GM12873 (cell line): Measurements from ENCODE around the gene GPR87.

ENCODE experiments used
- TF ChIP-seq, protein P1 (sequence below): IDR thresholded peaks from 2 replicates; pipeline ENCODE4 v1.5.1; 2012; ENCODE audit warnings: low read depth, mild to moderate bottlenecking, moderate library complexity, low read length, control low read depth; ENCODE audit not compliant: insufficient read depth; ENCODE audit errors: missing control alignments

Gene GPR87

GRCh38 chr3:151262871-151263525, 53.6 kb downstream of the GPR87 start:
- TF ChIP-seq, protein P1, sequence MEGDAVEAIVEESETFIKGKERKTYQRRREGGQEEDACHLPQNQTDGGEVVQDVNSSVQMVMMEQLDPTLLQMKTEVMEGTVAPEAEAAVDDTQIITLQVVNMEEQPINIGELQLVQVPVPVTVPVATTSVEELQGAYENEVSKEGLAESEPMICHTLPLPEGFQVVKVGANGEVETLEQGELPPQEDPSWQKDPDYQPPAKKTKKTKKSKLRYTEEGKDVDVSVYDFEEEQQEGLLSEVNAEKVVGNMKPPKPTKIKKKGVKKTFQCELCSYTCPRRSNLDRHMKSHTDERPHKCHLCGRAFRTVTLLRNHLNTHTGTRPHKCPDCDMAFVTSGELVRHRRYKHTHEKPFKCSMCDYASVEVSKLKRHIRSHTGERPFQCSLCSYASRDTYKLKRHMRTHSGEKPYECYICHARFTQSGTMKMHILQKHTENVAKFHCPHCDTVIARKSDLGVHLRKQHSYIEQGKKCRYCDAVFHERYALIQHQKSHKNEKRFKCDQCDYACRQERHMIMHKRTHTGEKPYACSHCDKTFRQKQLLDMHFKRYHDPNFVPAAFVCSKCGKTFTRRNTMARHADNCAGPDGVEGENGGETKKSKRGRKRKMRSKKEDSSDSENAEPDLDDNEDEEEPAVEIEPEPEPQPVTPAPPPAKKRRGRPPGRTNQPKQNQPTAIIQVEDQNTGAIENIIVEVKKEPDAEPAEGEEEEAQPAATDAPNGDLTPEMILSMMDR, result no peak

DNA sequence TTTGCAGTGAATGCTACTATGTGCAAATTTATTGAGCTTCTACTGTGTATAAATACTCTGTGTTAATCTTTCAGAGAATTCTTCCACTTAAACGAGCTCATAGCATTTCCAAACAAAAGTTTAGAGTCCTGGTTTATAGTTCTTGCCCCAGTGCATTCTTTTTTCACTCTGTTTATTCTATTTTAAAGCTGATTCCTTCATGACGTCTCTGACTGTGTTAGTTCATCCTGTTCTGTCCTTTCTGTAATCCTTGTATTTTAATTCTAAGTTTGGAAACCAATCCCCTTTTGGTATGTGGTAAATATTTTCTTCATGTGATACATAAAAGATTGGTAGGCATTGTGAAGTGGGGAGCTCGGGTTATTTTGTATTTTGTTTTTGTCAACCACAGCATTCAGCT, 57.0 kb downstream of the GPR87 start:
- TF ChIP-seq, protein P1, result no peak

GRCh38 chr3:151256749-151257148, 59.9 kb downstream of the GPR87 start:
- TF ChIP-seq, protein P1, result no peak

GRCh38 chr3:151248772-151249337, 67.8 kb downstream of the GPR87 start:
- TF ChIP-seq, protein P1, result no peak
